Stimulated activated CD4-positive, alpha-beta T cell treated with anti-CD3 and anti-CD28 coated beads, Interleukin-4, amount 100 ng/mL, for 48 hours (primary cell): ENCODE data around the gene EIF4G1.

Source experiments
- DNase-seq, 2 donors: peaks; one replicate each; pipeline ENCODE4 v3.0.0-alpha.2; 2020; ENCODE audit warnings: low read depth in 2 of 2

The EIF4G1 gene

DNA sequence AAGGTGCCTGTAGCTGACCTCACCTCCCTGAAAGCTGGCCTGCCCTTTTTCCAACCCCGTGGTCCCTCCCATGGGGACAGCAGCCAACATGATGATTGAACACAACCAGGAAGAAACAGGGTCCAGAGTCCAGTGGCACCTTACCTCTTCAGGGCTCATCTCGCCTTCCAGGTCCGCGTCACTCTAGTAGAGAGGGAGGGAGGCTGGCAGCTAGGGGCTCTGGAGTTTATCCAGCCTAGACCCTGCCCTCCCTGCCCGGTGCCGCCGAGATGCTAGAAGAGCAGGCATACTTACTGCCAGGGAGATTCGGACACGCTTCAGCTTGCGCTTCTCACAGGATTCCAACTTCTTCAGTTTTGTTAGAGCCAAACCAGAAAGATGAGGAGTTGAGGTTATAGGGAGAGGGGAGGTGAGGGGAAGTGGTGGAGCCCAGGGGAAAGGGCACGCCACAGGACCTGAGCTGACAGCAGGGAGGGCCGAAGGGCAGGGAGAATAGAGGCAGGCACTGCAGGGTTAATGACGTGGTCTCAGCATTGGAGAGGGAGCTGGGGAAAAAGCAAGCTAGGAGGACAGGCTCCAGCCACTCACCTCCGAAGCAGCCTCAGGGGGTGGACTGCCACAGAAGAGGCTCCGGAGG is 37.9 kb downstream of the EIF4G1 start:
- no peak for DNase-seq

DNA sequence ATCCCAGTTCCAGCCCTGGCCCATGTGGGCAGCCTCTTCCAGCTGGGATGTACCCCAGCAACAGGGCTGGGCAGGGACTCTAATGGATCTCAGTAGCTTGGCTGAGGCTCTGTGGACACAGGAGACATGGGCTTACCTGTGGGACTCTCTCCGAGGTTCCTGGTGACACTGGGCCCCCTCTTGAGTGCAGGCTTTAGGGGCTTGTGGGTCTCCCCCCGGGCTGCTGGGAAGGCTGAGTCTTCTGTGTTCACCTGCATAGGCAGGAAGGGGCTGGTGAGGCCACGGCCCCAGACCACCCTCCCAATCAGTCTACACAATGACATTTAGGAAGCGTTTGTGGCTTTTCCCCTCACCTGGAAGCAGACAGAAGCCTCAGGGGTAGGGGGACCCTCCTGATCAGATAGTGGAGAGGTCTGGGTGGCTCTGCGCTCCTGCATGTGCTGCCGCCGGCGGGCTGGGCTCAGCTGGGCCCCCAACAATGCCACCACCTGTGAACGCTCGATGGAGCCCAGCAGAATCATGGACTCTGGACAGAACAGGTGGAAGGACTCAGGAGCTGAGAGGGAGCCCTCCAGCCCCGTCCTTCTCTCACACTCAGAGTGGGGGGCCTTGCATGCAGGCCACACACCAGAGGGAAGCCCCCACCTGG is 38.6 kb downstream of the EIF4G1 start:
- DNase-seq, result no peak

DNA sequence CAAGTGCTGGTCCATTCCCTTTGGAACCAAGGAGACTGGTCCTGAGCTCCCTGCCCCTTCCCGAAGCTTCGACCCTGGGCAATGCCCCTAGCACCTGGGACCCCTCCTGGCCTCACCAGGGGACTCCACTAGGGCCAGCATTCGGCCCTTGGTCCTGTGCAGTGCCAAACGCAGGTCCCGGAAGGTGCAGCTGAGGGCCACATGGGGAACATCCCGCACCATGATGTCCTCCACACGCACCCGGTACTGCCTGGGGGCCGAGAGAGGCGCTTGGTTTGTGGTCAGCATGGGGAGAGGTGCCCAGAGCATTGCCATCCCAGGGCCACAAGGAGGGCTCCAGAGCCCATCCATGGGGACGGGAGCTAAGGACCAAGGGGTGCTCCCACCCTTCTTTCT is 39.1 kb downstream of the EIF4G1 start:
- DNase-seq, result no peak

DNA sequence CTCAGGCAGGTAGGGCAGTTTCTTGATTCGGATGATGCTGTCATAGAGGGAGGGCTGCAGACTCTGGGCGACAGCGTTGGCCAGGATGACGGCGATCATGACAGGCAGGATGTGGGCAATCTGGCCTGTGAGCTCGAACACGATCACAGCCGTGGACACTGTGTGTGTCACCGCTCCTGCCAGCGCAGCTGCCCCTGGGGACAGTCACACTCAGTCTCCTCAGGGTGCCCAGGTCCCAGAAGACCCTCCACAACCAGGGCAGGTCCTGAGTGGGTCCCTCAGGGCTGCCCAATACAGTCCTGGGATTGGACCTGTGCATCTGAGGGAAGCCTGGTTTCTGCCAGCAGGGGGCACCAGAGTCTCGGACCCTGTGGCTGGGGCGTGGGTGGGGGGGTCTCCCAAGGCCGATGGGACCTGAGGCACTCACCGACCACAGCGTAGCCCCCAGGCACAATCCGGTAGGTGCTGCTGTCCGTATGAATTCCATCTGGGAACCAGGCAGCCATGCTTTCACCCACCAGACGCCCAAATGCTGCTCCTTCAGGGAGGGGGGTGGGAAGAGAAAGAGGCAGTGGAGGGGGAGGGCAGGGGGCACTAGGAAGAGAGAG is 39.8 kb downstream of the EIF4G1 start:
- DNase-seq, result peak; percentile 56 to 65

DNA sequence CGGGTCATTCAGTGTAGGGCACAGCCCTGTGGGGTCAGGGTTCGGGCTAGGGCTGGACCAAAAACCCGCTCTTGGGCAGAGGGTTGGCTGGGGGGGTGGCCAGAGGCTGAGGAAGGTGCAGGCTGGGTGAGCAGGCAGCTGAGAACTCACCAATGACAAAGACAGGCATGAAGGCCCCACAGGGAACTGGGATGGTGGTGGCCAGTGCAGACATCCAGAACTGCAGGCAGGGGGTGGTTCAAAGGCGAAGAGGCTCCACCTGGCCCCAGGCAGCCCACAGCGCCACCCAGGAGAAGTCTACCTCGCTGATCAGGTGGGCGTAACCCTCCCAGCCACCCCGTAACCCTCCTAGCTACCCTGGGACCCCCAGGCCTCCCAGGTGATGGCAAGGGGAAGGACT is 40.3 kb downstream of the EIF4G1 start:
- DNase-seq, result no peak

DNA sequence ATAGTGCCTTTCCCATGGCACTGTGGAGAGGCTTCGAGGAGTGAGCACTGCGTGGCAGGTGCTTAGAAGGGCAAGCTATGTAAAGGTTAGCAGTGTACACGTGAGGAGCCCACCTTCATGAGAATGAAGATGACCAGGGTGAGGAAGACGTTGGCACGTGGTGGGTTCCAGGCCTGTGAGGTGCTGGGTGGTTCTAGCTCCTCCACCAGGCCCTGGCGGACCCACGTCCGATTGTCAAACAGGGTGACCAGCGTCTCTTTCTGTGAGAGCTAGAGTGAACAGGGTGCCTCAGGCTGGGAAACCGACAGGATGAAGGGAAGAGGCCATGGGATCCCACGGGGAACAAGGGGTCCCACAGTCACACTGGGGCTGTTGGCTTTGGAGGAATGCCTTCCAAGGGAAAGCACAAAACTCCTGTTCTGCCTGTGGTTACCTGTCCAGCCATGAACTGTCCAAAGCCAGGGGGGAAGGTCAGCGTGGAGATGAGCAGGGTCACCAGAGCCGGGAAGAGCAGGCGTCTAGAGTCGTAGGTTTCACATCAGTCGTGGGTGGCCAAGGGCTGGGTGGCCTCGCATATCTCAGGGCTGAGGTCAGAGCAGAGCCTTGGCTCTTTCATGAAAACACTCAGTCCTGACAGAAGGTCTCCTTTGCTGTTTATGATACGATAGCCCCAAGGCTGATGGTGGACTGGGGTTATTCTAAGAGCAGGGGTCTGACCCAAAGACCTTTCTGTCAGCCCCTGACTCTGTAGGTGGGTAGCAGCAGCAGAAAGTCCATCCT is 41.0 kb downstream of the EIF4G1 start:
- DNase-seq, result no peak

DNA sequence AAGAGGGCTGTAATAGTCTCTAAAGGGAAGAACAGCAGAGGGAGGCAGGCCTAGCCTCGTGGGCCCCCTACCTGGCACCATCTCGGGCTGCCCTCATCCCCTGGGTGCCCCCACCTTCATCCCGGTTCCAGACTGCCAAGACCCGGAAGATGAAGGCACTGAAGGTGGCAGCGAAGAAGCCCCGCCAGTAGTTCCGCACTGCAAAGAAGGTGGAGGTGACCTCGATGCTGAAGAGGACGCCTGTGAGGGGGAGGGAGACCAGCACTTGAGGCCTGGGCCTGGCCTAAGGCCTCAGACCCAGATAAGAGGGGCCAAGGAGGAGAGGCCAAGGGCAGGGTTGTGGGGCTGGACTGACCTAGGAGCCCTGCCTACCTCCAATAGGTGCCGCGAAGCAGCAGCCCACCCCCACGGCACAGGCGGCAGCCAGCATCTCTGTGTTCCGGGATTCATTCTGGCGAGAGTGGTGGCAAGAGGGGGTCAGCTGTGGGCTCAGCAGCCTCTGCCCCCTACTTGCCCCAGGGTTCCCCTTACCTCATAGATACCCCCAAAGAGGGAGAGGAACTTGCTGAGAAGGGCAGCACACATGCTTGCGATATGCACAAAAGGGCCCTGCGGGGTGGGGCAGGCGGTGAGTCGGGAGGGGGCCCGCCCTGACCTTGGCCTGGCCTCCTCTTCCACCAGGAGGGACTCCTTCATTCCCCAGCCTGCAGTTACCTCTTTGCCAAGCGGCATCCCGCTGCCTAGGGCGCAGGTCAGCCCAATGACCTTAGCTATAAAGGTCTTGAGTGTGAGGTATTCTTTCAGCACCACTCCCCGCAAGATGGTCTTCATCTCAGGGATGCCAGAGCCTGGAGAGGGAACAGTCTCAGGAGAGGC is 43.1 kb downstream of the EIF4G1 start:
- no peak for DNase-seq

DNA sequence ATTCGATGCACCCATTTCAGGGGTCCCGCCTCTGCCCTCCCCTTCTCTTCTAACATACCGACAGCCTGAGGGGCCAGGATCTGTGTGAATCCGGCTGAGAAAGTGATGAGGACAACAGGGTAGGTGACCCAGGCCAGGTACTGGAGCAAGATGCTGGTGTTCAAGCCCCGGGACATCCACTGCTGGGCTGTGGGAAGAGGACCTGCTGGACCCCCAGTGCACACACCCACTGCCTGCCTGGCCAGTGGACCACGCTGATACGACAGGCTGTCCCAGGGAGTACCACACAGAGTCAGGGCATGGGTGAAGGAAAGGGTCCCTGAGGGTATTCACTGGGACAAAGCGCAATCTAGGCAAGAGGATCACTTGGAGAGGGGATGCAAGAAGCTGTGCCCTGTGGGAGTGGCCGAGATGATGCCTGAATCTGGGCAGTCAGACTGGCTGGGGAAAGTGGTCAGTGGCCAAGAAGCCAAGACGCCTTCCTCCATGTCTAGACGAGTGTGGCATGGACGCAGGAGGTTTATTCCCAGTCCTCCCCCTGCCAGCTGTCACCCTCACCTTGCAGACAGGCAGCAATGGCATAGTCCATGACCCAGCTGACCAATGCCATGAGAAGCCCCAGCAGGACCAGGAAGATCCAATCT is 43.8 kb downstream of the EIF4G1 start:
- no peak for DNase-seq

DNA sequence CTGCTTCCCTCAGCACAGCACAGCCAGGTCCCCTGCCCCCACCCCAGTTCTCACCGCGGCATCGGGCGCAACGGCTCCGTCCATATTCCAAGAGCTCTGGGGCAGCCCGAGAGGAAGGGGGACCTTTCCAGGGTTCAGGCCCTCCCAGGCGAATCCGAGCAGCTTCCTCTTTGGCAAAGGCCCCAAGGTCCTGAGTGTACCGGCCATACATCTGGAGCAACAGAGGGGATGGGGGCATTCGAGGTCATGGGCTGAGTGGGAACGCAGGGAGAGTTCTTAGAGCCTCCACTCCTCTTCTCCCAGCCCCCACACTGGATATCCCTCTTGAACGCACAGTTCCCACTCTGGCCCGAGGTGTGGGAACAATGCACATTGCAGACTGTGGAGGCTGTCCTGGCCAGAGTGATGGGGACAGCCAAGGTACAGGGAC is 44.5 kb downstream of the EIF4G1 start:
- DNase-seq, result no peak

DNA sequence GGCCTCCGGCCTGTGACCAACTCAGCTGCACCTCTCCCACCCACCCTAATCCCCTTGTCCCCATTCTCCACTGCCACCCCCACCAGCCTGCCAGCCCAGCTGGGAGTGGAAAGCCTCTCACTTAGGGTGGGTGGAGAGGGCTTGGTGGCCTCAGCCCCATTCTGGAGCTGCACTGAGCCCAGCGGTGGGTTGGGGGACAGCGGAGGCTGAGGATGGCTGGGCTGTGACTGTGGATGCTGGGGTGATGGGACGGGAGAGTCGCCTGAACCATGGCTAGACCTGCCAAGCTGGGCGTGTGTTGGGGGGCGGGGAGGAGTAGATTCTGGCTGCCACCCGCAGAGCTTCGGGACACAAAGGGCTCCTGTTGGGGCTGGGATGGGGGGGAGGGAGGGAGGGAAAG is 45.2 kb downstream of the EIF4G1 start:
- DNase-seq, result no peak

DNA sequence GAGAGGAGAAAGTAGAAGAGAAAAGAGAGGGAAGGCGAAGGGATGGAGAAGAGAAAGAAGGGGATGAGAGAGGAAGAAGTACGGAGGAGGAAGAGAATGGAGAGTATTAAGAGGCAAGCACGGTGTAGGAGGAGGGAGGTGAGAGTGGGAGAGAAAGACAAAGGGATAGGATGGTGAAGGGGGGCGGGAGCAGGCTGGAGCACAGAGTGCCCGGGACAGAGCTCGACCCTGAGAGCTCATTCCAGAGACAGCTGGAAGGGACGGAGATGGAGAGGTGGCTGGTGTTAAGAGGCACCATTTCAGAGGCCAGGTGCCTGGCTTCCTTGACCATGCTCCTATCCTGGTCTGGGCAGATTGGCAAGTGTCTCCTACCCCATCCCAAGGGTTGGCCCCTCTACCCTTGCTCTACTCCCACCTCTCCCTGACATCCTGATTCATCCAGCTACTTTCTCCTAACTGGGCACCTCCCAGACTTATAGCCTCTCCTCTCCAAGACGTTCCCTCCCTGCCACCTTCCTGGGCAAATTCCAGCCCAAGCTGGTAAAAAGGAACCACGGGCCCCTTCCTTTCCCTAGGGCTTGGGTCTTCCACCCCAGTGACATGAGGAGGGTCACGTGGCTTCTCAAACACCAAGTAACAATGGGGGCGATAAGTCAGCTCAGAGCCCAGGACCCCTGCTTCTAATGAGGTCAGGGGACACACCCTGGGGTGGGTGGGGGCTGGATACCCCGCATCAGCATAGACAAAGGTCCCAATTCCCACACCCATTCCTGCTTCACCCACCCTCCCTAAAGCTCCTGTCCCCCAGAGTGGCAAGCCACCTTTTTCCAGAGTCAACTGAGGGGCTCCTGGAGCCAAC is 45.9 kb downstream of the EIF4G1 start:
- DNase-seq, result no peak

DNA sequence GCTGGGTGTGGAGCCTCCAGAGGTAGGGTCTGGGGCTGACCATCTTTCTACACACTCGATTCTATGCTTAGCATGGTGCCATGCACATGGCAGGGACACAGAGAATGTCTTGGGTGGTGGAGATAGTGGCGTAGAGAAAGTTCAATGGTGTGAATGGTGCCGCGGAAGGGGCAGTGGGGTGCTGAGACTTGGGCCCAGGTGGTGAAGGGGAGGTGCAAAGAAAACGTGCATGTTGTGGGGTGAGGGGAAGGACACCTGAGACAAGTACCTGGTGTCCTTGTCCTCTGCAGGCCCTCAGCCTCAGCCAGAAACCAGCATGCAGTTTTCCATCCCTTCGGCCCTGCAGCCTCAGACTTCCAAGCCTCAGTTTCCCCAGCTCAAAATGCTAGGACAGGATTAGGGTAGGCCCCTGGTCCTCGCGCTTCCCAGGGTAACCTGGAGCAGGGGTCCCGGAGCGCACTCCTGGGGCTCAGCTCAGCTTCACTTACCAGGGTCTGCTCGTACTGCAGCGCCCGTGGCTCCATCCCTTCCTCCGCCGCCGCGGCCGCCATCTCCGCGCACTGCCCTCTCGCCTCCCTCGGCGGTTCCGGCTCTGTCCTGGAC is 46.6 kb downstream of the EIF4G1 start:
- DNase-seq, result no peak

DNA sequence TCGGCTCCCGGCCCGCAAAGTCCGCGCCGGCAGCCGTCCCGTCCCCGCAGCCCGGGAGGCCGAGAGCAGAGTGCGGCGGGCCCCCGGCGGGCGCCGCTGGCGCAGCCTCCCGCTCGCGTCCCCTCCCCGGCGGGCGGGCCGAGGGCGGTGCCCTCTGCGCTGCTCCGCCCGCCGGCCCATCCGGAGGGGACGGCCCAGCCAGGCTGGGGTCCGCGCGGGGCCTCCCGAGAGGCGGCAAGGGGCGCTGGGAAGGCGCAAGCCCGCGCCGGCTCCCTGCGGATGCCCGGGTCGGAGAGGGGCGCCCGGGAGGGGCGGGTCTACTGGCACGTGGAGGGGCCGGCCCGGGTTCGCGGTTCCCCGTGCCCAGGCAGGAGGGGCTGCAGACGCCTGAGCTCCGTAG is 47.1 kb downstream of the EIF4G1 start, which contains the start of the genes CLCN2 and POLR2H:
TSS of gene CLCN2 (minus strand) at position 74 of the 400 bp plus-strand sequence. CDS start 126 bp downstream, outside the sequence.
TSS of gene POLR2H (plus strand) at position 179 of the 400 bp plus-strand sequence. CDS start 1,783 bp downstream, outside the sequence.
- peak; percentile 34 for DNase-seq

DNA sequence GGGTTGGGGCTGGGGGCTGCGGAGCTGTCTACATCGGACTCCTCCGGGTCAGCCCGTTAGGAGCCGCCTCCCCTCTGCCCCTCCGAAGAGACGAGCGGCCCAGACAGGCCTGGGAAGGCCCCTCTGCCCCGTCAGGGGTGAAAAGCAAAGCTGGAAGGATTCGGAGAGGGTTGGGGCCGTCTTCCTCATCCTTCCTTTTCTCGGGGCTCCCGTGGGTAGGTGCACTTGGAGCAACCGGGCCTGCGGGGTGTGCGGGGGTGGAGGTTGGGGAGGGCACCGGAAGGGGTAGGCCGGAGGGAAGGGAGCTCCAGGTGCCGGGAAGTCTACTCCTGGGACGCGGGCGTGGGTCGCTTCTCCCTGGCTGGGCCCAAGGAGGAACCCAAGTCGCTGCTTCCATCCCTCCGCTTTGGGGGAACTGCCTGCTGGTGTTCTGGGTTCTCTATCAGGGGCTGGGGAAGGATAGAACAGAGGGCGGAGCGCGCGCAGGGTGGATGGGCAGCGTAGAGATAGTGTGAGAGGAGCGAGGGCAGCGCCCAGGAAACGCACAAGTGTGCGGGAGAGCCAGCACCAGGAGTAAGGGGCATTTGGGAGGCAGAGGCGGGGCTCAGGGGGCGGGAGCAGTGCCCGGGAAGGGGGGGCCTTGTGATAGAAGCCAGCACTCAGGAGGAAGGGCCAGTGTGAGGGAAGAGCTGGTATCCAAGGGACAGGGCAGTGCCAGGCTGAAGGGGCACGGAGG is 47.7 kb downstream of the EIF4G1 start:
- DNase-seq, result peak; percentile 40 to 55

DNA sequence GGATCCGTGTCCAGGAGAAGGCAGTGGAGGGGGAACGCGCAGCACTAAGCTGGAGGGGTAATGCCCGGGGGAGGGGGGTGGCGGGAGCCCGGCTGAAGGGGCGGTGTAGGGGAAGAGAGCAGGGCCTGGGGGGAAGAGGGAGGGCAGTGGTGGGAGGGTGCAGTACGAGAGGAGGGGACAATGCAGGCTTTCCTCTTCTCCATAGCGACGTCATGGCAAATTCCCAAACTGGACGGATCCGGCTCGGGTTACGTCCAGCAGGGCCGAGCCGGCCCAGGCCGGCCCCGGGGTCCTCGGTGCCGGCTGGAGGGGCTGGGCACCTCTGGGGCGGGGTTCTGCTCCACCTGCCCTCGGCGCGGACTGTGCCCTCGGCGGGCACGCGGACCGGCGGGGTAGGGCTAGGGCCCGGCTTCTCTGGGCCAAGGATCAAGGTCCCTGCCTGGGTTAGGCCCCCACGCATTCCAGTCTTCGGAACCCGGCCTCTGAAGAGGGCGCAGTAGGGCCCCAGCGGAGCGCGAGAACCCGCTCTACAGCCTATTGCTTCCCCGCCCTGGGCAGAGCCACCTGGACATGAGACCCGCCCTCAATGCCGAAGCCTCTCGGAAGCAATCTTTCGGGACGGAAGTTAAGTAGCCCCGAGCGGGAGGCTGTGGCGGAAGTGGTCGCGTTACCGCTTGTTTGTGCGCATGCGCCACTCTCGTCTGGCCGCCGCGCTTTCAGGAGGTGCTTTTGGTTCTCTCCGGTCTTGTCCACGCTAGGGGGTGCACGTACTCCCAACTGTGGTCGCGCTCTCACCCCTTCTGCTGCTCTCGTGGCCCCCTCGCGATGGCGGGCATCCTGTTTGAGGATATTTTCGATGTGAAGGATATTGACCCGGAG is 48.5 kb downstream of the EIF4G1 start:
- peak; percentile 91 to 93 for DNase-seq

DNA sequence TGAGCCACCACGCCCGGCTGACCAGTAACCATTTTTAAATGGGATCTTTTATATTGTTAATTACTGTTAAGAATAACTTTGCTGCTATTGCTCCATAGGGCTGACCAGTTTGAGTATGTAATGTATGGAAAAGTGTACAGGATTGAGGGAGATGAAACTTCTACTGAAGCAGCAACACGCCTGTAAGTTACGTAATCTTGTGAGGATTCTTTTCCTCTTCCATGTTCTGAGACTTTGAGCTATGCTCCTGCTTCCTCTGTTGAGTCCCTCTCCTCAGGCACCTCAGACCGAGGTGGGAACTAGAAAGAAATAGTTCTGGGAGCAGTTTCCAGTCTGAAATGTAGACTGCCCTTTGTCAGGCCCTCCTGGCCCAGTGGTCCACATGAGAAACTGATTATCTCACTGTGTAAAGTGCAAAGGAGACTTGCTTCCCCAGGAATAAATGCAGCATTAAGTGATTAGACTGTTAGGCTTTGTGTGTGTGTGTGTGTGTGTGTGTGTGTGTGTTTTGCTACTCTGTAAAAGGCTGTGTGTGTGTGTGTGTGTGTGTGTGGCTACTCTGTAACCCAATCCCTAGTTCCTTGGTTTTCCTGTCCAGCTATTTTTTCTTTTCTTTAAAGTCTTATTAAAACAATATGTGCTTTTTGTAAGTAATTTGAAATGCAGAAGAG is 52.3 kb downstream of the EIF4G1 start:
- DNase-seq, result no peak

DNA sequence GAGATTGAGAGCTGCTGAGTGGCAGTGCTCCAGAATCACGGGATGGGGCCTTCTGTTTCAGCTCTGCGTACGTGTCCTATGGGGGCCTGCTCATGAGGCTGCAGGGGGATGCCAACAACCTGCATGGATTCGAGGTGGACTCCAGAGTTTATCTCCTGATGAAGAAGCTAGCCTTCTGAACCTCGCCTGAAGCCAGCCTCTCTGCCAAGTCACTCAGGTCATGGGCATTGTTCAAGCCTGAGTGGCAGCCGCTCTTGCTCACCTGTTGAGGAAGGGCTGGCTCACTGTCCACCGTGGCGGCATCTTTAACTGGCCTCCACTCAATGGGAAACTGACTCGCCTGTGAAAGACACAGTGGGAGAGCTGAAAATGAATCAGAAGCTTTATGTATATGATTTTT is 53.7 kb downstream of the EIF4G1 start:
- DNase-seq, result no peak
